ENCODE results near the gene FKBP6.

- TF ChIP-seq EZH2 (IDR thresholded peaks at IDR 0.05; ENCODE audit: low read length, unreplicated experiment) (no peak), EZH2phosphoT487 (IDR thresholded peaks at IDR 0.05; ENCODE audit: borderline replicate concordance, low read length) (no peak)
- TF ChIP-seq, protein P1, sequence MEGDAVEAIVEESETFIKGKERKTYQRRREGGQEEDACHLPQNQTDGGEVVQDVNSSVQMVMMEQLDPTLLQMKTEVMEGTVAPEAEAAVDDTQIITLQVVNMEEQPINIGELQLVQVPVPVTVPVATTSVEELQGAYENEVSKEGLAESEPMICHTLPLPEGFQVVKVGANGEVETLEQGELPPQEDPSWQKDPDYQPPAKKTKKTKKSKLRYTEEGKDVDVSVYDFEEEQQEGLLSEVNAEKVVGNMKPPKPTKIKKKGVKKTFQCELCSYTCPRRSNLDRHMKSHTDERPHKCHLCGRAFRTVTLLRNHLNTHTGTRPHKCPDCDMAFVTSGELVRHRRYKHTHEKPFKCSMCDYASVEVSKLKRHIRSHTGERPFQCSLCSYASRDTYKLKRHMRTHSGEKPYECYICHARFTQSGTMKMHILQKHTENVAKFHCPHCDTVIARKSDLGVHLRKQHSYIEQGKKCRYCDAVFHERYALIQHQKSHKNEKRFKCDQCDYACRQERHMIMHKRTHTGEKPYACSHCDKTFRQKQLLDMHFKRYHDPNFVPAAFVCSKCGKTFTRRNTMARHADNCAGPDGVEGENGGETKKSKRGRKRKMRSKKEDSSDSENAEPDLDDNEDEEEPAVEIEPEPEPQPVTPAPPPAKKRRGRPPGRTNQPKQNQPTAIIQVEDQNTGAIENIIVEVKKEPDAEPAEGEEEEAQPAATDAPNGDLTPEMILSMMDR (conservative IDR thresholded peaks at IDR 0.05; ENCODE audit: low read depth, low read length) = no peak
Measured at GRCh38 chr7:73387221-73387828, 59.4 kb downstream of the FKBP6 start.
